Measurements from ENCODE around the gene SLC25A12. TPM values are rescaled to one million over a fixed set of nuclear protein-coding genes. Genes with fewer than 3 reads are reported as not detected.

SLC25A12 gene
- total and polyA plus RNA-seq, 11 donors: 45.8 to 128 (median 117) TPM

DNA sequence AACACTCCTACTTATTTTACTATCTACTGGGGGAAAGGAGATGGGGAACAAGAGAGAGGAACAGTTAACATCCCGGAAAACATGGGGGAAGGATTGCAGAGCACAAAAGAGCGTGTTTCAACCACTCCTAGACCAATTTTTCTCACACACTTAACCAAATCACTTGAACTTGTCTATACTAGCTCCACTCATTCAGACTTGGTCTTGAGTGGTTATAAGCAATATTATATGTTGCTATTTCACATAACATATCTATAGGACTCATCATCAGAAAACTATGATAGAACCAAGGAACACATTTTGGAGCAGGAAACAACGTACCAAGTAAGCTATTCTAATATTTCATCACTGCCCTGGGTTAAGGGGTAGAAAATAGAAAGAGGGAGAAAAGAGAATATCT, 31.5 kb downstream of the SLC25A12 start:
- H3K27ac ChIP-seq: no peak overlapping the region
- intact Hi-C loops (cut with DNase I): no loop called here

DNA sequence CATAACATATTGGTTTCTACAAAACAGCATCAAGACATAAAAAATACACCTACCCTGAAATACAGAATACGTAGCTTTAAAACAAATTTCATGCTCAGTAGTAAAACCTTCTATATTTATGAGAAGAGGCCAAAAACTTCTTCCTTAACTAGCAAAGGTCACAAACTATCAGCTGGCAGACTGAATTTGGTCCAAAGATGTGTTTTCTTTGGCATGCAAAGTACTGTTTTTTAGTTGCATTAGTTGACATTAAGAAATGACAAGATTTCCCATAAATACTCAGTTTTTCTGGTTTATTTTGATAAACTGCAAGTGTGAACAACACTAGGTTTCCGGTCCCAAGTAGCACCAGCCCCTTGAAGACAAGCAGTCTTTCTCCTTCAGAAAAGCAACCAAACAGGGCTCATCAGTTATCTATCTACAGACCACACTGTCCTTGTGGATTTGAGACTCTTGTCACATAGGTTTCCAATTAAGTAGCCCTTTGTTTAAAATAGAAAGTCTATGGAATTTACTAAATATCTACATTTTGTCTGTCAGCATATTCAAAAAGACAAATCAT, 35.6 kb downstream of the SLC25A12 start:
- TF ChIP-seq POLR2A (IDR thresholded peaks at IDR 0.05) (no peak), CTCF (IDR thresholded peaks at IDR 0.05) (no peak)
- Histone ChIP-seq H3K4me1 (peaks cover 0 to 30% (median 12%) of the 10 kb centered on the region in 12 donors), H3K36me3 (peaks cover 0 to 23% (median 16%) of the 10 kb centered on the region in 9 donors), H3K4me3 (no peak overlapping the region), H3K27me3 (no peaks in the 10 kb centered on the region), H3K9me3 (no peaks in the 10 kb centered on the region), H3K27ac (peak overlapping the region in 2 of 12 donors; percentile 17 to 20)
- intact Hi-C loops (cut with DNase I): loop anchor here in 1 of 10 donors (5.0 kb wide), 1 partner anchor 34 kb away; the partner anchor contains the start of gene SLC25A12
- 68 to 73% (median 70%) methylated on average over 2 of the region's 2 CpGs for WGBS, 4 donors
- ATAC-seq: no peak
- no peak for DNase-seq

More for the DNA sequence above, 31.5 kb downstream of the SLC25A12 start:
- Histone ChIP-seq H3K36me3 (peaks cover 0 to 9% (median 0%) of the 10 kb centered on the region in 9 donors), H3K4me1 (peaks cover 0 to 39% (median 16%) of the 10 kb centered on the region in 12 donors), H3K4me3 (no peak overlapping the region), H3K27me3 (no peaks in the 10 kb centered on the region), H3K9me3 (no peaks in the 10 kb centered on the region)
- DNase-seq (no peak), ATAC-seq (no peak)
- TF ChIP-seq POLR2A (IDR thresholded peaks at IDR 0.05): no peak
- TF ChIP-seq CTCF (IDR thresholded peaks at IDR 0.05): no peak
- WGBS, 4 donors: 91 to 97% (median 94%) methylated on average over 3 of the region's 3 CpGs

DNA sequence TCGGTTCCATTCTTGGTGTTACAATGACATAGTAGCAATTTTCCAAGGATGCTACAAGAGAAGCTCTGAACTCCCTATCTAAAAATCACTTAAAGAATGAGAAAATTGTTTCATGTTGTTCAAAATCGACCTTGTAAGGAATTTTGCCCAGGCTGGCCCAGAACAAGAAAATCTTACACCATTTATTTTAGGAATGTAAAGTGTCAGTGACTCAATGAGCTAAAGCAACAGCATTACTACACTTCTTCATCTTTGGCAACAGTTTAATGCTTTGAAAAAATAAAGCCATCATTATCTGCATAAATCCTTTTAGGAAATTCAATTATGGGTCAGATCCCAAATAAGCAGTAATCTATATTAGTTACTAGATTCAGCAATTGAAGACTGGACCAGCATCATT, 38.6 kb downstream of the SLC25A12 start:
- Histone ChIP-seq H3K36me3 (peaks cover 0 to 36% (median 24%) of the 10 kb centered on the region in 9 donors), H3K27ac (no peak overlapping the region), H3K9me3 (no peaks in the 10 kb centered on the region), H3K4me1 (peaks cover 0 to 40% (median 12%) of the 10 kb centered on the region in 12 donors), H3K27me3 (no peaks in the 10 kb centered on the region), H3K4me3 (no peak overlapping the region)
- intact Hi-C loops (cut with DNase I): loop anchor here in 1 of 10 donors (5.0 kb wide), 1 partner anchor 37 kb away; the partner anchor contains the start of gene SLC25A12
- TF ChIP-seq POLR2A (IDR thresholded peaks at IDR 0.05) (no peak), CTCF (IDR thresholded peaks at IDR 0.05) (no peak)
- no peak for DNase-seq
- ATAC-seq: no peak
- WGBS, 4 donors: 74 to 80% (median 77%) methylated on average over 2 of the region's 2 CpGs

GRCh38 chr2:171852366-171852888, 41.6 kb downstream of the SLC25A12 start:
- WGBS, 4 donors: 0 to 41% (median 0%) methylated on average over 1 of the region's 1 CpG
- H3K36me3 ChIP-seq: peaks cover 0 to 43% (median 24%) of the 10 kb centered on the region in 9 donors
- no peak overlapping the region for H3K4me3 ChIP-seq
- intact Hi-C loops (cut with DNase I): no loop called here
- H3K4me1 ChIP-seq: peaks cover 0 to 22% (median 0%) of the 10 kb centered on the region in 12 donors
- no peaks in the 10 kb centered on the region for H3K9me3 ChIP-seq
- no peak for ATAC-seq
- H3K27me3 ChIP-seq: no peaks in the 10 kb centered on the region
- H3K27ac ChIP-seq: peak overlapping the region in 4 of 12 donors; percentile 2 to 39 (median 12)
- no peak for DNase-seq
- no peak for TF ChIP-seq POLR2A (IDR thresholded peaks at IDR 0.05)
- no peak for TF ChIP-seq CTCF (IDR thresholded peaks at IDR 0.05)
